Ovary (tissue), 9 donors: Measurements from ENCODE around the gene CRB2. TPM values are rescaled to one million over a fixed set of nuclear protein-coding genes. Genes with fewer than 3 reads are reported as not detected.

Experiments used
- DNase-seq, 5 donors: peaks; one replicate each; pipeline ENCODE4 v3.0.0-alpha.2; 2019 to 2020
- H3K27ac ChIP-seq, 2 donors: fragments of 200-600 bp; one replicate each; pipeline versions ENCODE4 v1.5.1 to v1.8.0; 2019 to 2022
- H3K27me3 ChIP-seq: fragments of 200-600 bp; one replicate; pipeline ENCODE4 v1.8.0; 2022
- H3K36me3 ChIP-seq: fragments of 200-600 bp; sonication (generic); one replicate; pipeline ENCODE4 v1.5.1; 2019
- H3K4me1 ChIP-seq: one replicate; pipeline ENCODE4 v1.8.1; 2013; ENCODE audit warnings: mild to moderate bottlenecking, moderate library complexity; ENCODE audit not compliant: insufficient read depth
- H3K4me3 ChIP-seq: fragments of 200-600 bp; sonication (generic); one replicate; pipeline ENCODE4 v1.5.1; 2017
- H3K9me3 ChIP-seq, 2 donors: fragments of 200-600 bp in 1 of 2; sonication (generic) in 1 of 2; one replicate each; pipeline versions ENCODE4 v1.5.1 to v1.8.1; 2013 to 2019; ENCODE audit warnings: mild to moderate bottlenecking in 1 of 2, moderate library complexity in 1 of 2
- EP300 ChIP-seq: sonication (generic); formaldehyde crosslinking; IDR thresholded peaks from one replicate; pipeline ENCODE4 v1.6.1; 2017; ENCODE audit warnings: antibody characterized with exemption
- POLR2A ChIP-seq: fragments of 450-650 bp; IDR thresholded peaks from one replicate; pipeline ENCODE4 v1.6.1; 2017; ENCODE audit warnings: antibody characterized with exemption, mild to moderate bottlenecking, moderate library complexity
- WGBS, 3 donors: extraction: QIAGEN DNeasy Blood & Tissue Kit in 1 of 3; methylation state at CpG; one replicate each; pipeline versions ENCODE4 v1.1.5 to v1.1.7; 2013 to 2017; 5-methylcytosine and 5-hydroxymethylcytosine counted together
- intact Hi-C, 4 donors: fragments of 100-400 bp; cut with DNase I; formaldehyde crosslinking; loops; one replicate each; pipeline versions ENCODE4 v1.11.0 to v1.15.1; 2022 to 2023
- polyA plus RNA-seq, 2 donors: library from polyadenylated mRNA; stranded (reverse); fragments of 200-250 nt in 1 of 2; fragments of 350-450 nt in 1 of 2; fragmentation: Illumina TruSeq in 1 of 2; extraction: RNeasy Lipid Tissue Mini Kit (QIAGEN cat#74804) in 1 of 2; gene quantifications; one replicate each; pipeline ENCODE4 v1.2.3, GENCODE V29; 2013 to 2014
- total RNA-seq, 7 donors: library from RNA; depleted of rRNA in 2 of 7; stranded (reverse); fragments of >200 nt in 2 of 7; fragmentation: NEBNext Ultra II Directional in 3 of 7; extraction: Animal tissue kit (Norgen Biotek cat#: 25700) in 3 of 7; gene quantifications; one replicate each; pipeline versions ENCODE4 v1.1.0 to v1.2.4, GENCODE V29; 2016 to 2023
- TF ChIP-seq, protein P1 (sequence below), 3 donors: fragments of 450-650 bp in 2 of 3; fragments of 200-600 bp in 1 of 3; IDR thresholded peaks; one replicate each; pipeline versions ENCODE4 v1.5.1 to v1.8.0; 2016 to 2022; ENCODE audit warnings: antibody characterized with exemption in 3 of 3, mild to moderate bottlenecking in 1 of 3
- donor health status: DM: no; HTN: no; CAD: no; lungs with moderate emphysema.
- donor health status: DM: no; HTN: no; CAD: no.
- donor health status: Bipolar disorder and iron deficiency.
- donor health status: DM: yes; HTN: yes; CAD: no.
- donor health status: DM: no; HTN: no; CAD: no.
- donor health status: DM: yes; HTN: yes; CAD: no.

Gene CRB2
- total and polyA plus RNA-seq, 9 donors, result 0.13 to 20.4 (median 0.48) TPM

DNA sequence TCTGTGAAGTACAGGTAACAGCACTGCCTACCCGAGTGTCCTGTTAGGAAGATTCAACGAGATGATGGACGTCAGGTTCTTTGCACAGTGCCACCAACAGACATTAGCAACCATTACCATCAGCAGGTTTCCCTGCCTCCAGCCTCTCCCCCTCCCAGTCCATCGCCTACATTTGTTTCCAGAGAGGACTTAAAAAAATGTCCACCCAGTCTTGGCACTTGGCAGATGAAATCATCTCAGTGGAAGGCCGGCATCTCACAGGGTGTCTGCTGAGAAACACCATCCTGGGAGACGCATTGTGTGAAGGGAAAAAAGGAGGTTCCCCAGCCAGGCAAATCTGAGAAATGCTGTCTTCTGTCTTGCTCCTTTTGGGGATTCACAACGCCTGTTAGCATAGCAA, 58.2 kb downstream of the CRB2 start:
- 85 to 96% (median 96%) methylated on average over 7 of the region's 7 CpGs for WGBS, 3 donors
- Histone ChIP-seq H3K27me3 (no peaks in the 10 kb centered on the region), H3K9me3 (no peaks in the 10 kb centered on the region), H3K4me1 (no peaks in the 10 kb centered on the region), H3K4me3 (no peak overlapping the region), H3K36me3 (no peaks in the 10 kb centered on the region), H3K27ac (no peak overlapping the region)
- DNase-seq, result no peak
- intact Hi-C loops, result no loop called here
- TF ChIP-seq, protein P1, sequence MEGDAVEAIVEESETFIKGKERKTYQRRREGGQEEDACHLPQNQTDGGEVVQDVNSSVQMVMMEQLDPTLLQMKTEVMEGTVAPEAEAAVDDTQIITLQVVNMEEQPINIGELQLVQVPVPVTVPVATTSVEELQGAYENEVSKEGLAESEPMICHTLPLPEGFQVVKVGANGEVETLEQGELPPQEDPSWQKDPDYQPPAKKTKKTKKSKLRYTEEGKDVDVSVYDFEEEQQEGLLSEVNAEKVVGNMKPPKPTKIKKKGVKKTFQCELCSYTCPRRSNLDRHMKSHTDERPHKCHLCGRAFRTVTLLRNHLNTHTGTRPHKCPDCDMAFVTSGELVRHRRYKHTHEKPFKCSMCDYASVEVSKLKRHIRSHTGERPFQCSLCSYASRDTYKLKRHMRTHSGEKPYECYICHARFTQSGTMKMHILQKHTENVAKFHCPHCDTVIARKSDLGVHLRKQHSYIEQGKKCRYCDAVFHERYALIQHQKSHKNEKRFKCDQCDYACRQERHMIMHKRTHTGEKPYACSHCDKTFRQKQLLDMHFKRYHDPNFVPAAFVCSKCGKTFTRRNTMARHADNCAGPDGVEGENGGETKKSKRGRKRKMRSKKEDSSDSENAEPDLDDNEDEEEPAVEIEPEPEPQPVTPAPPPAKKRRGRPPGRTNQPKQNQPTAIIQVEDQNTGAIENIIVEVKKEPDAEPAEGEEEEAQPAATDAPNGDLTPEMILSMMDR (IDR thresholded peaks at IDR 0.05), result no peak
- TF ChIP-seq EP300 (no peak), POLR2A (no peak)

DNA sequence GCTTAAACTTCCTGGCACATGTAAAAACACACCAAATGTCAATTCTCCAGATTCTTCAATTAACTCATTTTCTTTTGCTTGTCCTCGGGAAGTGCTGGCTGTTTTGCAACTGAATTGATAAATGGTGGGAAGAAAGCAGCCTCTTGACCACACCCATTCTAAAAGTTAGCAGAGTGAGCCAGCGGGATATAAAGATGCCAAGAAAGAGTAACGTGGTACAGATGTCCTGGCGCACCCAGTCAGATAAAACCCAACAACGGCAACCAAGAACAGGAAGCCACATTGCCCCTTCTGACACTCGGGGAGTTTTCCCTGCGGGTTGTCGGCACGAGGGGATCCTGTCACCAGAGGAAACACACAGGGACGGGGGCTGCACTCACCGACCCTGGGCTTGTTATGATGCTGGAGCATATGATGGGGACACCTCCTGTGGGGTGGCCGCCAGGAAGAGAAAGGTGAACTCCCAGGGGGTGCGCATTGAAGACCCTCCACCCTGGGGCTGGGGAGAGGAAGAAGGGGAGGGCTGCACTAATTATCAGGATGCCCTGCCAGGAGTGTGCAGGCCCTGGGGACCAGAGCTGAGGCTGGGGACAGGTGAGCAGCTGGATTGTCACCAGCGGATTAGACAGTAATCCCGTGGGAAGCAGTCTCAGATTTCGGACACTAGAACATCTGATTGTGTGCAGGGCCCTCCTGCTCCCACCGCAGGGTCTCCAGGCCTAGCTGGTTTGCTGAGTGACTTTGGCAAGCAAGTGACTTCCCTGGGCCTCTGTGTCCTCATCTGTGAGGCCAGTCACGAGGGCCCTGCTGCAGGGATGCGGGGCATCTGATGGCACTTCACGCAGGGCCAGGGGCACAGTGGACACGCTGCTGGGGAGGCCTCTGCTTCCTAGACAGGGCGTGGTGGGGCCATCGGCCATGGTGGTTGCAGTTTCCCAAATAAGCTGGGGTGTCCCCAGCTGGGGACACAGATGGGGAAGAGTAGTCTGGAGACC, 59.2 kb downstream of the CRB2 start:
- H3K36me3 ChIP-seq, result no peaks in the 10 kb centered on the region
- TF ChIP-seq EP300 (no peak), POLR2A (no peak)
- TF ChIP-seq, protein P1 (IDR thresholded peaks at IDR 0.05), result no peak
- WGBS, 3 donors, result 74 to 80% (median 77%) methylated on average over 23 of the region's 23 CpGs
- H3K27ac ChIP-seq, result no peak overlapping the region
- no peaks in the 10 kb centered on the region for H3K27me3 ChIP-seq
- no peaks in the 10 kb centered on the region for H3K4me1 ChIP-seq
- no peaks in the 10 kb centered on the region for H3K9me3 ChIP-seq
- H3K4me3 ChIP-seq, result no peak overlapping the region
- no peak for DNase-seq
- intact Hi-C loops, result no loop called here

DNA sequence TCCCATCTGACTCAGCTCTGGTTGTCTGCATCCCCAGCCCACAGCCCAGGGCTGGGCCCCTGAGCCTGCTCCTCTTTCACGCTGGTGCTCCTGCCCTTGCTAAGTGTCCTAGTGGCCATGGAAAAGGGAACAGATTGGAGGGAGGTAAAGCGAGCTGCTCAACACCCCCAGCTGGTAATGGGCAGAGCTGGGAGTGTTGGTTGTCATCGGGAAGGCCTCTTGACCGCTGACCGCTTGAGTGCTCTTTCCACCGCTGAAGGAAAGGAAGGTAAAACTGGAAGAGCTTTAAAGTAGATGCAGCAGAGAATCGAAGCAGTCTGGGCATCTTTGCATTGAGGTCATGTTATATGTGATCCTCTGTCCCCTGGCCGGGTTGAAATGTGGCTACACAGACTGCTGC, 60.2 kb downstream of the CRB2 start:
- no peaks in the 10 kb centered on the region for H3K27me3 ChIP-seq
- intact Hi-C loops, result no loop called here
- H3K27ac ChIP-seq, result no peak overlapping the region
- no peaks in the 10 kb centered on the region for H3K36me3 ChIP-seq
- H3K4me3 ChIP-seq, result no peak overlapping the region
- TF ChIP-seq POLR2A (no peak), EP300 (no peak)
- TF ChIP-seq, protein P1 (IDR thresholded peaks at IDR 0.05), result no peak
- peak in 1 of 5 donors; percentile 9 for DNase-seq
- WGBS, 3 donors, result 66 to 84% (median 83%) methylated on average over 8 of the region's 8 CpGs
- no peaks in the 10 kb centered on the region for H3K4me1 ChIP-seq
- H3K9me3 ChIP-seq, result no peaks in the 10 kb centered on the region

GRCh38 chr9:123417289-123418051, 61.5 kb downstream of the CRB2 start:
- Histone ChIP-seq H3K27me3 (no peaks in the 10 kb centered on the region), H3K4me1 (no peaks in the 10 kb centered on the region), H3K27ac (no peak overlapping the region), H3K9me3 (no peaks in the 10 kb centered on the region), H3K4me3 (no peak overlapping the region), H3K36me3 (no peaks in the 10 kb centered on the region)
- 82 to 97% (median 92%) methylated on average over 5 of the region's 5 CpGs for WGBS, 3 donors
- no peak for TF ChIP-seq POLR2A
- TF ChIP-seq, protein P1 (IDR thresholded peaks at IDR 0.05), result no peak
- TF ChIP-seq EP300, result no peak
- intact Hi-C loops, result no loop called here
- peak in 1 of 5 donors; percentile 4 for DNase-seq
